B cell (primary cell): Measurements from ENCODE around the gene MMP3. TPM values are rescaled to one million over a fixed set of nuclear protein-coding genes. Genes with fewer than 3 reads are reported as not detected.
A peak's percentile ranks its signal among the peaks of the same experiment; 100 is the strongest.

Experiments
- ATAC-seq: fragments of 200-7000 bp; cut with Tn5 transposase; one replicate; pipeline ENCODE4 v1.10.0; 2021; ENCODE audit warnings: low read depth, mild to moderate bottlenecking, moderate number of reproducible peaks, moderate library complexity
- CTCF ChIA-PET: fragments of 350-600 bp; sonication (Branson Sonifier 250); formaldehyde crosslinking; loops from one replicate; lab custom pipeline; 2021; ENCODE audit warnings: antibody characterized with exemption, inconsistent platforms; lab: Charles Lee
- POLR2A ChIA-PET: fragments of 350-600 bp; sonication (Branson Sonifier 250); formaldehyde crosslinking; loops from one replicate; lab custom pipeline; 2021; ENCODE audit warnings: antibody characterized with exemption; lab: Charles Lee
- DNase-seq: peaks from one replicate; pipeline ENCODE4 v3.0.0; 2013
- H2AFZ ChIP-seq: 2 replicates; pipeline ENCODE4 v1.6.1; 2012; ENCODE audit warnings: mild to moderate bottlenecking, low read depth, low read length; ENCODE audit not compliant: insufficient read depth, poor library complexity, severe bottlenecking
- H3K27ac ChIP-seq, 2 donors: 1 replicate in 1 of 2; 2 replicates in 1 of 2; pipeline ENCODE4 v1.5.1; 2012 to 2013; ENCODE audit warnings: low read length in 2 of 2, mild to moderate bottlenecking in 2 of 2, moderate library complexity in 1 of 2
- H3K27me3 ChIP-seq, 4 experiments: fragments of 200-600 bp in 1 of 4; sonication (generic) in 1 of 4; replicated peaks in 1 of 4; 1 replicate in 2 of 4; 2 replicates in 2 of 4; pipeline versions ENCODE4 v1.6.1 to v1.7.0; 2013 to 2016; ENCODE audit warnings: low read length in 3 of 4, mild to moderate bottlenecking in 2 of 4, mixed read lengths in 1 of 4, moderate library complexity in 1 of 4; ENCODE audit not compliant: insufficient read depth in 4 of 4, control insufficient read depth in 3 of 4; ENCODE audit errors: control extremely low read depth in 1 of 4
- H3K36me3 ChIP-seq, 2 experiments: replicated peaks in 1 of 2; 1 replicate in 1 of 2; 2 replicates in 1 of 2; pipeline versions ENCODE4 v1.6.1 to v1.7.1; 2013; ENCODE audit warnings: low read length in 1 of 2; ENCODE audit not compliant: insufficient read depth in 2 of 2, control insufficient read depth in 1 of 2; ENCODE audit errors: control extremely low read depth in 1 of 2, extremely low read depth in 1 of 2
- H3K4me1 ChIP-seq, 2 donors: fragments of 200-600 bp in 1 of 2; sonication (generic) in 1 of 2; 1 replicate in 1 of 2; 2 replicates in 1 of 2; pipeline versions ENCODE4 v1.5.1 to v1.6.1; 2013 to 2017; ENCODE audit warnings: low read length in 2 of 2; ENCODE audit not compliant: control insufficient read depth in 2 of 2, insufficient read depth in 2 of 2
- H3K4me2 ChIP-seq: replicated peaks from 2 replicates; pipeline ENCODE3; 2012; ENCODE audit warnings: mild to moderate bottlenecking, low read depth, low read length; ENCODE audit not compliant: poor library complexity, severe bottlenecking
- H3K4me3 ChIP-seq, 5 experiments: fragments of 200-600 bp in 1 of 5; sonication (generic) in 1 of 5; 1 replicate in 3 of 5; 2 replicates in 2 of 5; pipeline versions ENCODE4 v1.5.1 to v1.7.0; 2011 to 2016; ENCODE audit warnings: low read length in 4 of 5, mild to moderate bottlenecking in 4 of 5, low read depth in 2 of 5, control low read depth in 1 of 5, moderate library complexity in 1 of 5; ENCODE audit not compliant: insufficient read depth in 1 of 5; ENCODE audit errors: control extremely low read depth in 1 of 5, extremely low read depth in 1 of 5
- H3K79me2 ChIP-seq: fragments of 200-600 bp; sonication (generic); one replicate; pipeline ENCODE4 v1.6.0; 2016; ENCODE audit warnings: low read length; ENCODE audit not compliant: control insufficient read depth, insufficient read depth
- H3K9ac ChIP-seq: fragments of 200-600 bp; sonication (generic); 2 replicates; pipeline ENCODE4 v1.6.1; 2017; ENCODE audit warnings: mild to moderate bottlenecking, low read length, moderate library complexity
- H3K9me3 ChIP-seq, 3 donors: one replicate each; pipeline versions ENCODE4 v1.6.1 to v1.7.1; 2013; ENCODE audit warnings: low read length in 2 of 3; ENCODE audit not compliant: control insufficient read depth in 2 of 3, insufficient read depth in 1 of 3; ENCODE audit errors: control extremely low read depth in 1 of 3
- H4K20me1 ChIP-seq: 2 replicates; pipeline ENCODE4 v1.6.0; 2012; ENCODE audit warnings: mild to moderate bottlenecking, low read length; ENCODE audit not compliant: insufficient read depth, control insufficient read depth, poor library complexity, severe bottlenecking
- H3K27ac Mint-ChIP-seq: one replicate; pipeline ENCODE4 v1.8.0; 2021; ENCODE audit warnings: mixed read lengths
- H3K27me3 Mint-ChIP-seq: one replicate; pipeline ENCODE4 v1.8.0; 2021; ENCODE audit warnings: mixed read lengths
- H3K4me1 Mint-ChIP-seq: one replicate; pipeline ENCODE4 v1.8.0; 2021; ENCODE audit warnings: mixed read lengths
- H3K4me3 Mint-ChIP-seq: one replicate; pipeline ENCODE4 v1.8.0; 2021; ENCODE audit warnings: mixed read lengths
- H3K9me3 Mint-ChIP-seq: one replicate; pipeline ENCODE4 v1.8.0; 2022; ENCODE audit warnings: mixed read lengths; ENCODE audit not compliant: insufficient read depth
- CTCF ChIP-seq: fragments of 200-600 bp; IDR thresholded peaks from one replicate; pipeline ENCODE4 v1.8.0; 2022; ENCODE audit warnings: antibody characterized with exemption, mild to moderate bottlenecking
- EZH2 ChIP-seq: IDR thresholded peaks from 2 replicates; pipeline ENCODE4 v1.6.1; 2012; ENCODE audit warnings: borderline replicate concordance, low read depth, mild to moderate bottlenecking, moderate library complexity, low read length; ENCODE audit not compliant: insufficient read depth, poor library complexity, severe bottlenecking
- WGBS: methylation state at CpG from one replicate; pipeline ENCODE4 v1.1.5; 2013; ENCODE audit warnings: missing lambda C conversion rate; ENCODE audit not compliant: insufficient coverage; 5-methylcytosine and 5-hydroxymethylcytosine counted together
- intact Hi-C: fragments of 100-400 bp; cut with micrococcal nuclease; formaldehyde crosslinking; loops from one replicate; pipeline ENCODE4 v1.10.0; 2022
- polyA plus RNA-seq: library from polyadenylated mRNA; depleted of rRNA; stranded (reverse); fragments of >200 nt; gene quantifications from 2 replicates; pipeline ENCODE4 v1.2.3, GENCODE V29; 2012
- total RNA-seq, 2 donors: library from RNA; stranded (reverse); fragments of 120-200 nt in 1 of 2; gene quantifications; 1 replicate in 1 of 2; 2 replicates in 1 of 2; pipeline versions ENCODE4 v1.2.3 to v1.2.4, GENCODE V29; 2013 to 2022

MMP3 gene
- total and polyA plus RNA-seq, 2 donors (not counting 1 experiment from before 2014, with no cell fraction given): not detected

GRCh38 chr11:102794382-102794781, 49.0 kb downstream of the MMP3 start:
- H3K9me3 ChIP-seq: no peaks in the 10 kb centered on the region
- H3K9ac ChIP-seq: no peak overlapping the region
- ATAC-seq: peak; percentile 39
- peak; percentile 25 for DNase-seq
- Mint-ChIP-seq H3K9me3 (no peaks in the 10 kb centered on the region), H3K27me3 (peaks cover 8% of the 10 kb centered on the region), H3K27ac (no peak overlapping the region), H3K4me1 (no peaks in the 10 kb centered on the region), H3K4me3 (no peak overlapping the region)
- H3K4me3 ChIP-seq: no peak overlapping the region
- no peak overlapping the region for H2AFZ ChIP-seq
- H3K4me2 ChIP-seq: no peak overlapping the region
- intact Hi-C loops: no loop called here
- no peaks in the 10 kb centered on the region for H3K27me3 ChIP-seq
- POLR2A ChIA-PET: no interaction called here
- H3K27ac ChIP-seq: no peak overlapping the region
- no peak for TF ChIP-seq EZH2
- TF ChIP-seq CTCF: peak; percentile 36
- no peaks in the 10 kb centered on the region for H3K36me3 ChIP-seq
- CTCF ChIA-PET: no interaction called here
- H3K79me2 ChIP-seq: no peaks in the 10 kb centered on the region
- no peaks in the 10 kb centered on the region for H4K20me1 ChIP-seq
- H3K4me1 ChIP-seq: no peaks in the 10 kb centered on the region

- Histone ChIP-seq H3K36me3 (no peaks in the 10 kb centered on the region), H3K27ac (no peak overlapping the region), H2AFZ (no peak overlapping the region), H3K4me3 (no peak overlapping the region), H4K20me1 (no peaks in the 10 kb centered on the region), H3K4me2 (no peak overlapping the region), H3K79me2 (no peaks in the 10 kb centered on the region), H3K9ac (no peak overlapping the region), H3K4me1 (no peaks in the 10 kb centered on the region), H3K27me3 (no peaks in the 10 kb centered on the region), H3K9me3 (no peaks in the 10 kb centered on the region)
- no peak overlapping the region for H3K4me3 Mint-ChIP-seq
- WGBS: 91% methylated on average over 4 of the region's 6 CpGs
- peaks cover 11% of the 10 kb centered on the region for H3K27me3 Mint-ChIP-seq
- no peak for DNase-seq
- intact Hi-C loops: no loop called here
- TF ChIP-seq CTCF (no peak), EZH2 (no peak)
- no peaks in the 10 kb centered on the region for H3K4me1 Mint-ChIP-seq
- no peak for ATAC-seq
- ChIA-PET POLR2A (no interaction called here), CTCF (no interaction called here)
- no peaks in the 10 kb centered on the region for H3K9me3 Mint-ChIP-seq
- no peak overlapping the region for H3K27ac Mint-ChIP-seq
Observed at GRCh38 chr11:102793677-102794290, 49.6 kb downstream of the MMP3 start.
